HG02970 (cell line): ENCODE data around the gene NAGPA.
"Not testable (repeated sequence)": the region's sequence is repeated elsewhere in the genome, so short reads cannot be mapped to it uniquely, and the experiment has no call there.

Experiments
- ATAC-seq: cut with Tn5 transposase; IDR thresholded peaks from one replicate; pipeline ENCODE4 v1.9.1; 2021; ENCODE audit warnings: mild to moderate bottlenecking, moderate library complexity, moderate number of reproducible peaks; ENCODE audit not compliant: unreplicated experiment, low FRiP score

The NAGPA gene

GRCh38 chr16:5033256-5034166 is at the start of gene NAGPA:
NAGPA (minus strand) TSS chr16:5033935; CDS start chr16:5033914, 21 bp downstream.
- ATAC-seq = peak; percentile 90

DNA sequence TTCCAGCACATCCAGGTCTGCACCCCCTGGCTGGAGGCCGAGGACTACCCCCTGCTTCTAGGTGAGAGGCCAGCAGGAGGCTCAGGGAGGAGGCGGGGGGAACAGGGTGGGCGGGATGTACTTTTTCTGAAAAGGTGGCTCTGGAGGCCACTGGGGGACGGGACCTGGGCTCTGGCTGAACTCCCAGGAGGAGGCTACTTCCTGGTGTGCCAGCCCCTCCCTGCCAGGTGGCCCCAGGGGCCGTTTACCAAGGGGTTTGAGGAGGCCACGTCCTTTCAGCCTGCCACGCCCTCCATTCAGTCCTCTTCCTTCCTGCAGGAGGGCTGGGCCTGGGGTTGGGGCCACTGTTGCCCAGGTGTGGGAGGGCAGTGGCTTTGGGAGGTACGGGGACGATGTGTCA is 47.3 kb upstream of the NAGPA start:
- not testable (repeated sequence) for ATAC-seq

DNA sequence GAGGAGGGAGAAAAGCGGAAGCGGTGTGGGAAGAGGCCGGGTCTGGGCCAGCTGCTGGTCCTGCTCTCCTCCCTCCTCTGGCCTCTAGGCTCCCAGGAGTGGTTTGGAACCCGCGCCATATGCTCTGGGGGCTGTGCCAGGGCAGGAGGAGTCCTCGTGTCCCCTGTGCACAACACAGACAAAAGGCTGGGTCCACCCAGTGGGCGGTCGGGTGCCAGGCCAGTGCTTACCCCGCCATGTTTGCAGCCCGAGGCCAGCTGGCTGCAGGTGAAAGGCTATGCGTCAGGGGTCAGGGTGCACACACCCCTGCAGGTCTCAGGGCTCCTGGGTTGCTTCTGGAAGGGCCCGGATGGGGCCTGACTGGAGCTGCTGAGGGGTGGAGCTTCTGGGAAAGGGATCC is 46.7 kb upstream of the NAGPA start:
- ATAC-seq = not testable (repeated sequence)

- no peak for ATAC-seq
Observed at GRCh38 chr16:5078626-5079025, 44.9 kb upstream of the NAGPA start.

- no peak for ATAC-seq
Observed at GRCh38 chr16:5077304-5077703, 43.6 kb upstream of the NAGPA start.

- ATAC-seq = no peak
Observed at GRCh38 chr16:5075637-5076036, 41.9 kb upstream of the NAGPA start.

DNA sequence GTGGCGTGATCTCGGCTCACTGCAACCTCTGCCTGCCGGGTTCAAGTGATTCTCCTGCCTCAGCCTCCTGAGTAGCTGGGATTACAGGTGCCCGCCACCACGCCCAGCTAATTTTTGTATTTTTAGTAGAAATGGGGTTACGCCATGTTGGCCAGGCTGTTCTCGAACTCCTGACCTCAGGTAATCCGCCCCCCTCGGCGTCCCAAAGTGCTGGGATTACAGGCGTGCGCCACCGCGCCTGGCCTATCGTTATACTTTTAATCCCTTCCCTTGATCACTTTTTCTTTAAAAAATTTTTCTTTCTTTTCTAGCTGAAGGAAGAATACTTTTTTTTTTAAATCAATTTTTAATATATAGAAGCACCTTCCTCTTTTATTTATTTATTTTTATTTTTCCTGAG is 40.0 kb upstream of the NAGPA start:
- ATAC-seq = not testable (repeated sequence)

GRCh38 chr16:5073279-5073629 is 39.5 kb upstream of the NAGPA start:
- no peak for ATAC-seq

DNA sequence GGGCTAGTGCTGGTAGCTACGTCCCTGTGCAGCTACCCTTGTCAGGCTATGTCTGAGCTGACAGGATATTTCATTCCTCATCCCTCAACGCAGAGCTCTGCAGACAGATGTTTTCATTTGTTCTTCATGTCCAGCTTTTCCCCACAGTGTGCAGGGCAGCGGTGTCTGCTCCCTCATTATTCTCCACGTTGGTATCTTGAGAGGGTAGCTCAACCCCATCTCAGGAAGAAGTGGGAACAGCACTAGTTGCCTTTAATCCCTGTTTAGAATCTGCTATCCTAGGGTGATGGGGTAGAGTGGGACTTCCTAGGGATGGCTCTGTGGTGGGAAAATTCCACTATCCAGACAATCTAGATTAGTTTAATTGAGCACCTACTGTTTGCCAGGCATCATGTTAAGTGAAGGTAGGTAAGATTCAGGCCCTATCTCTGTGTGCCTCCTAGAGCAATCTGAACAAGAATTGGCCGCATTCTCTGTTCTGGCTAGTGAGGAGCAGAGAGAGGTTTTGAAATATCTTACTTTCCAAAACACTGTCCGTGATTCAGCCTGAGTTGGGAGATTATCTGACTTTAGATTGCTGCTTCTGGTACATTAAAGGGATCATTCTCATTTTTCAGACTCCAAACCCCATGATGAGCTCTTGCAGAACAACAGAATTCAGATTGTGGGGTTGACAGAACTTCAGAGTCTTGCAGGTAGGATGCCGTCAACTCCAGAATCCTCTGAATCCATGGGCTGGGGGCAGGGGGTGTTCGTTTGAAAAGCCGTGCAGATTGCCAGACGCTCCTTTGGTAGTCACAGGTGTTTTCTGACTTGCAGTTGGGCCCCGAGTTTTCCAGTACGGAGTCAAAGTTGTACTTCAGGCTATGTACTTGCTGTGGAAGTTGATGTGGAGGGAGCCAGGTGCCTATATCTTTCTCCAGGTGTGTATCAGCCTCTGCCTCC is 38.9 kb upstream of the NAGPA start:
- peak; percentile 7 for ATAC-seq

DNA sequence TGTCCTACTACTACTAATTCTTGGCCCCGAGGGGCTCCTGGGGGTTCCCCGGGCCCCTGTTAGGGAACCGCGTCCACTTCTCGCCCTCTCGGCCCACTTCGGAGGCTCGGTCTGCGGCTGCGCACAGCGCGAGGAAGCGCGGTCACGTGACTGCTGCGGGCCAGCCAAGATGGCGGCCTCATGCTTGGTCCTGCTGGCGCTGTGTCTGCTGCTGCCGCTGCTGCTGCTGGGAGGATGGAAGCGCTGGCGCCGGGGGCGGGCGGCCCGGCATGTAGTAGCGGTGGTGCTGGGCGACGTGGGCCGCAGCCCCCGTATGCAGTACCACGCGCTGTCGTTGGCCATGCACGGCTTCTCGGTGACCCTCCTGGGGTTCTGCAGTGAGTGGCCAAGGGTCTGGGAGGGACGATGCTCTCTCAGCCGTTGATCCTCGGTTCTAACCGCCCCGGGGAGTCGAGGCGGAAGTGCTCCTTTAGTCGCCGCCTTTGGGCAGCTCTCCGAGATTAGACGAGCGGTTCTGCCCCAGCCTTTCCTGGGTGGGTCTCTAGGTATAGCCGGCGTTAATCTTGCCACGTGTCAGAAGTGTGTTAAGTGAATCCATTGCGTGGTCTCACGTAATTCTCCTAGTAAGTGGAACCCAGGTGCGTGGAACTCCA is 38.1 kb upstream of the NAGPA start, which contains the start of gene ALG1:
Gene ALG1 (plus strand): TSS at position 163 of the 653 bp plus-strand sequence. CDS start 7 bp downstream, at position 170.
- ATAC-seq = peak; percentile 86

DNA sequence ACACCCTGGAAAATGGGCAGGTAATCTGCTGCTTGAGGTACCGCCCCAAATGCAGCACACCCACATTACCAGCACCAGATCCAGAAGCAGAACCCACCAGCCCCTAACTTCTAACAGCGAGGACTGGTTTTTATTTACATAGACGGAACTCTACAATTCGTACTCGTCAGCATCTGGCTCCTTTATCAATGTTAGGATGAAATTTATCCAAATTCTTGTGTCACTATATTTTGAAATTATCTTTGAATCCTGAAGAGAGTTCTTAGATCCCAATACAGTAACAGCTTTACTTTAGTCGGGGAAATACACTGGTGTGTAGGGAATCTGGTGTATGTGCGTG is 37.6 kb upstream of the NAGPA start:
- no peak for ATAC-seq

GRCh38 chr16:5070431-5071186 is 36.9 kb upstream of the NAGPA start:
- no peak for ATAC-seq

- no peak for ATAC-seq
Observed at GRCh38 chr16:5069854-5070253, 36.1 kb upstream of the NAGPA start.

DNA sequence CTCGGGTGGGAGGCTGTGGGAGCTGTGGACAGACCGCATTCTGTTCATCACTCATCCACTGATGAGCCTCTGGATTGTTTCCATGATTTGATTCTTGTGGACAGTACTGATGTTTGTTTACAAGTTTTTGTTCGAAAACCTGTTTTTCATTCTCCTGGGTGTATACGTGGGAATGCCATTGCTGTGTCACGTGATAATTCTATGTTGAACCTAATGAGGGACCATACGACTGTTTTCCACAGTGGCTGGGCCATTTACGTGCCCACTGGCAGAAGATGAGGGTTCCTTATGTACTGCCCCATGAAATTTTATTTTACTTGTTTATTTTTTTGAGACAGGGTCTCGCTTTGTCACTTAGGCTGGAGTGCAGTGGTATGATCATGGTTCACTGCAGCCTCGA is 35.3 kb upstream of the NAGPA start:
- no peak for ATAC-seq

GRCh38 chr16:5066511-5066910 is 32.8 kb upstream of the NAGPA start:
- ATAC-seq = no peak

- no peak for ATAC-seq
Observed at GRCh38 chr16:5065813-5066212, 32.1 kb upstream of the NAGPA start, which contains the start of gene C16orf89. C16orf89 (minus strand) TSS chr16:5065956; CDS start chr16:5065908, 48 bp downstream.

GRCh38 chr16:5065326-5065725 is 31.6 kb upstream of the NAGPA start:
- no peak for ATAC-seq

- ATAC-seq = no peak
Observed at GRCh38 chr16:5064915-5065314, 31.2 kb upstream of the NAGPA start.

DNA sequence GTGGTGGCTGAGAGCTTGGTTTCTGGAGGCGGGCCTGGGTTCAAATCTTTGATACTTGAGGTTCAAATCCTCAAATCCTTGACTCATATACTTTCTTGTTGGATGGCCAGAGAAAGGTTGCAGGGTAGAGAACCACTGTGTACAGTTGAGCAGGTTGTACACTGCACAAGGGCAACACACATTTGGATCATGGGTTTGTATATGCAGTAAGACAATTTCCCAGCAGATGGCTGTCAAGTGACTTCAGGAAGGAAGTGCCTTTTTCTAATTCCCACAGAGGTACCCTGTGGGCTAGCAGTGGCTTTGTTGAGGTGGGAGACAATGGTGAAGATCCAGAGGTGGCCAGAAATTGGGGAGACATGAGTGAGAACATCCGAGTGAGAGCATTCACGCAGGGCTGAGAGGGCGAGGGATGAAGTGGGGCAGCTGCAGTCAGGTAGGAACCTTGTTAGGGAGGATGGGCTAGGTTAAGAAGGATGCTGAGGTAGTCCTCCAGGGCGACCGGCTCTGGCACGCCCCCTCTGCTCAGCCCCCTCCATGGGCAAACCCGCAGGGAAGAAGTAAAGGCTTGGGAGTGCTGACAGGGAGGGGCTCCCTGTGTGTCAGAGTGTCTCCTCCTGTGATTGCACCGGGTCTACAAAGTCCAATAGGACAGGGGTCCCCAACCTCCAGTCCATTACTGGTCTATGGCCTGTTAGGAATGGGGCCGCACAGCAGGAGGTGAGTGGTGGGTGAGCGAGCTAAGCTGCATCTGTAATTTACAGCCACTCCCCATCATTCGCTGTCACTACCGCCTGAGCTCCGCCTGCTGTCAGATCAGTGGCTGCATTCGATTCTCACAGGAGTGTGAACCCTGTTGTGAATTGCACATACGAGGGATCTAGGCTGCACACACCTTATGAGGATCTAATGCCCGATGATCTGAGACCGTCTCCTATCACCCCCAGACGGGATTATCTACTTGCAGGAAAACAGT is 29.3 kb upstream of the NAGPA start:
- ATAC-seq = no peak
